ENCODE measurements around the gene GPS2.
A peak's percentile ranks its signal among the peaks of the same experiment; 100 is the strongest.
"Not testable (repeated sequence)": the region's sequence is repeated elsewhere in the genome, so short reads cannot be mapped to it uniquely, and the experiment has no call there.

GPS2 gene

GRCh38 chr17:7314719-7315569 lies at the start of gene GPS2:
TSS of gene GPS2 (minus strand) at chr17:7315360. CDS start at chr17:7315052, 308 bp downstream.
- DNase-seq (ENCODE audit: low read depth): peak; percentile 90

GRCh38 chr17:7363311-7363710 lies 48.2 kb upstream of the GPS2 start:
- no peak for DNase-seq (ENCODE audit: low read depth)

GRCh38 chr17:7361906-7362305 lies 46.7 kb upstream of the GPS2 start:
- no peak for DNase-seq (ENCODE audit: low read depth)

GRCh38 chr17:7357381-7357780 lies 42.2 kb upstream of the GPS2 start:
- no peak for DNase-seq (ENCODE audit: low read depth)

- no peak for DNase-seq (ENCODE audit: low read depth)
These were observed 41.6 kb upstream of the GPS2 start for GRCh38 chr17:7356756-7357155.

GRCh38 chr17:7356072-7356549 lies 41.0 kb upstream of the GPS2 start:
- peak; percentile 73 for DNase-seq (ENCODE audit: low read depth)

GRCh38 chr17:7355573-7355972 lies 40.4 kb upstream of the GPS2 start:
- DNase-seq (ENCODE audit: low read depth): no peak

- no peak for DNase-seq (ENCODE audit: low read depth)
These were observed 39.9 kb upstream of the GPS2 start, which contains the start of gene TMEM95 for GRCh38 chr17:7355053-7355452. TSS of gene TMEM95 (plus strand) at chr17:7355156. CDS start at chr17:7355205, 49 bp downstream.

- no peak for DNase-seq (ENCODE audit: low read depth)
These were observed 39.2 kb upstream of the GPS2 start for GRCh38 chr17:7354262-7354843.

- no peak for DNase-seq (ENCODE audit: low read depth)
These were observed 37.9 kb upstream of the GPS2 start for GRCh38 chr17:7352910-7353635.

- no peak for DNase-seq (ENCODE audit: low read depth)
These were observed 37.3 kb upstream of the GPS2 start for GRCh38 chr17:7352503-7352889.

GRCh38 chr17:7351665-7352502 lies 36.7 kb upstream of the GPS2 start, which contains the start of gene KCTD11:
TSS of gene KCTD11 (plus strand) at chr17:7352162.
- peak; percentile 69 for DNase-seq (ENCODE audit: low read depth)

GRCh38 chr17:7348478-7349242 lies 33.5 kb upstream of the GPS2 start:
- no peak for DNase-seq (ENCODE audit: low read depth)

GRCh38 chr17:7347630-7348477 lies 32.7 kb upstream of the GPS2 start:
- no peak for DNase-seq (ENCODE audit: low read depth)

- DNase-seq (ENCODE audit: low read depth): no peak
These were observed 31.8 kb upstream of the GPS2 start for GRCh38 chr17:7346761-7347614.

- no peak for DNase-seq (ENCODE audit: low read depth)
These were observed 28.1 kb upstream of the GPS2 start for GRCh38 chr17:7343250-7343649.

GRCh38 chr17:7341842-7342241 lies 26.7 kb upstream of the GPS2 start:
- DNase-seq (ENCODE audit: low read depth): no peak

- DNase-seq (ENCODE audit: low read depth): no peak
These were observed 25.0 kb upstream of the GPS2 start for GRCh38 chr17:7340179-7340578.

GRCh38 chr17:7337600-7337999 lies 22.4 kb upstream of the GPS2 start:
- not testable (repeated sequence) for DNase-seq (ENCODE audit: low read depth)

Data from stimulated activated CD8-positive, alpha-beta memory T cell treated with anti-CD3 and anti-CD28 coated beads, Interleukin-4, amount 100 ng/mL, for 24 hours (primary cell).